ENCODE data around the gene RYR3. TPM values are rescaled to one million over a fixed set of nuclear protein-coding genes. Genes with fewer than 3 reads are reported as not detected.

Gene RYR3
- total RNA-seq, 2 experiments from 2014 or later: not detected

DNA sequence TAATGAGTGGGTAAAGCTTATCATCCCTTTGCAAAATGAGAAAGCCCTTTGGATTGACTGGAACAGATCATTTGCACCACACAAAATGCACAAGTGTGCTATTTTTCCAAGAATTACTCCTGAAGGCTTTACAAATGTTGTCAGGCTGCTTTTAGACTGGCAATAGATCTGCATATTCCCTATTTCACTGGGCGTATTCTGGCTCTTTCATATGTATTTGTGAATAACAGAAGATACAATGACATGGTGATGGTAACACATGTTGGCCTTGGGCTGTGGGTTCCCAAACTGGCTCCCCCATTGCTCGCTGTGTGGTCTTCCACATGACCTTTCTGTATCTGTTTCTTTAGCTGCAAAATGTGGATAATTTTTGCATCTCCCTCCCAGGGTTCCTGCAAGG is 354.2 kb downstream of the RYR3 start:
- ATAC-seq (no peak), DNase-seq (no peak)
- Mint-ChIP-seq H3K27me3 (peaks cover 6% of the 10 kb centered on the region), H3K9me3 (ENCODE audit: low read depth) (no peaks in the 10 kb centered on the region), H3K27ac (no peak overlapping the region), H3K4me1 (no peaks in the 10 kb centered on the region), H3K4me3 (no peak overlapping the region), H3K36me3 (ENCODE audit: low read depth) (no peaks in the 10 kb centered on the region)
- ChIA-PET CTCF (interaction anchor here (1.3 kb wide), 1 partner anchor 373 kb away, joined by 3 read pairs; no protein-coding TSS in a partner anchor), POLR2A (no interaction called here)
- intact Hi-C loops (cut with DNase I, micrococcal nuclease): no loop called here

DNA sequence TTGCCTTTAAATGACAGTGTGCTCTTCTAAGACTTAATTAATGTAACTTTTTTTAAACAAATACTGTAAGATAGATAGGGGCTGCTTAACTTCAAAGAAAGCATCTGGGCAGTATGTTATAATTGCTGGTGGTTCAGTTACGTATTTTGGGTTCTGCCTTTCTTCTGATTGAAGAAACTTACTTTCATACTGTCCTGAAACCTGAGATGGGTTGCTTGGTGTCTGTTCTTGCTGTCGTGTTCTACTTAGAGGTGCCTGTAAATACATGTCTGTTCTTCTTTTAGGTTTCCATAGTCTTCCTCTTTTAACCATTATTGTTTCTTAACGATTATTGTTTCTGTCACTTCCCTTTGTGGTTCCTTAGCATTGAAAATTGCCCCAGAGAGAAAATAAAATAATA is 359.8 kb downstream of the RYR3 start:
- H3K4me3 Mint-ChIP-seq: no peak overlapping the region
- no peak overlapping the region for H3K27ac Mint-ChIP-seq
- intact Hi-C loops (cut with DNase I, micrococcal nuclease): no loop called here
- DNase-seq (no peak), ATAC-seq (no peak)
- peaks cover 18% of the 10 kb centered on the region for H3K27me3 Mint-ChIP-seq
- H3K36me3 Mint-ChIP-seq (ENCODE audit: low read depth): no peaks in the 10 kb centered on the region
- CTCF ChIA-PET: interaction anchor here (0.7 to 1.1 kb wide), 2 partner anchors 70 to 172 kb away, joined by 3 to 4 read pairs; no protein-coding TSS in a partner anchor
- H3K4me1 Mint-ChIP-seq: no peaks in the 10 kb centered on the region
- POLR2A ChIA-PET: no interaction called here
- H3K9me3 Mint-ChIP-seq (ENCODE audit: low read depth): no peaks in the 10 kb centered on the region

DNA sequence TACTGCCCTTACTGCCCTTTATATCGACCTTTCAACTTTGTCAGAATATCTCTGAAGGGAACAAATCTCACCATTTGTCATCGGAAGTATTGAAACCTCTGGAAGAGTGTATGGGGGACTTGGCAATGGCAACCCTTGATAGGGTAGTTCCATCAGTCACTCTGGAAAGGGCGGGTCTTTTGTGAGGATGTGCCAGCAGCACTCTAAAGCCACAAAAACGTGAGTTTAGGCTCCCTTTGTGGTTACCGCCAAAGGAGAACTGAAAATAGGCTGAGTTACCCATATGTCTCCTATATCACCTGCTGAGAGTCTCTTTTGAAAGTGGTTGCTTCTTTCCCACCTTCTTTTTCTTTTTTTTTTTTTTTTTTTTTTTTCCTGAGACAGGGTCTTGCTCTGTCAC is 360.7 kb downstream of the RYR3 start:
- CTCF ChIA-PET: no interaction called here
- Mint-ChIP-seq H3K4me1 (no peaks in the 10 kb centered on the region), H3K9me3 (ENCODE audit: low read depth) (no peaks in the 10 kb centered on the region), H3K27ac (no peak overlapping the region), H3K4me3 (no peak overlapping the region), H3K27me3 (peaks cover 16% of the 10 kb centered on the region), H3K36me3 (ENCODE audit: low read depth) (no peaks in the 10 kb centered on the region)
- ATAC-seq (no peak), DNase-seq (no peak)
- intact Hi-C loops (cut with DNase I, micrococcal nuclease): no loop called here
- POLR2A ChIA-PET: no interaction called here

DNA sequence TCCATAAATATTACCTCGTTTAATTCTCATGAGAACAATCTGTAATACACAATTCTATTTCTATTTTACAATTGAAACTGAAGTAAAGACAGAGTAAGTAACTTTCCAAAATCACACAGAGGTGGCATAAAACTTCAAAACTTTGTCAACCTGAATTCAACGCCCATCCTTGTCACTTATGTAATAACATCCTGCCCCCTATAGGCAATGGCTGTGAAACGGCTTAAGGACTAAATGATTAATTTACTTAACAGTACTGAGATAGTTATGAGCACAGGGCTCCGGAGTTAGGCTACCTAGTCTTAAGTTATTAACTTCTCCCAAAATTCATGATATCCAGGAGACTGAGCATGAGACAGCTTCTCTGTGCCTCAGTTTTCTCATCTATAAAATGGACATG is 364.5 kb downstream of the RYR3 start:
- ChIA-PET CTCF (interaction anchor here (0.6 to 1.3 kb wide), 2 partner anchors 12 to 32 kb away, joined by 3 to 6 read pairs; no protein-coding TSS in a partner anchor), POLR2A (no interaction called here)
- H3K36me3 Mint-ChIP-seq (ENCODE audit: low read depth): no peaks in the 10 kb centered on the region
- H3K27me3 Mint-ChIP-seq: peaks cover 19% of the 10 kb centered on the region
- H3K27ac Mint-ChIP-seq: no peak overlapping the region
- no peak for ATAC-seq
- DNase-seq: peak; percentile 18
- no peaks in the 10 kb centered on the region for H3K4me1 Mint-ChIP-seq
- H3K4me3 Mint-ChIP-seq: no peak overlapping the region
- no peaks in the 10 kb centered on the region for H3K9me3 Mint-ChIP-seq (ENCODE audit: low read depth)
- intact Hi-C loops (cut with DNase I, micrococcal nuclease): loop anchor here in 1 of 2 experiments (2.0 kb wide), 1 partner anchor 382 kb away; no protein-coding TSS in a partner anchor

DNA sequence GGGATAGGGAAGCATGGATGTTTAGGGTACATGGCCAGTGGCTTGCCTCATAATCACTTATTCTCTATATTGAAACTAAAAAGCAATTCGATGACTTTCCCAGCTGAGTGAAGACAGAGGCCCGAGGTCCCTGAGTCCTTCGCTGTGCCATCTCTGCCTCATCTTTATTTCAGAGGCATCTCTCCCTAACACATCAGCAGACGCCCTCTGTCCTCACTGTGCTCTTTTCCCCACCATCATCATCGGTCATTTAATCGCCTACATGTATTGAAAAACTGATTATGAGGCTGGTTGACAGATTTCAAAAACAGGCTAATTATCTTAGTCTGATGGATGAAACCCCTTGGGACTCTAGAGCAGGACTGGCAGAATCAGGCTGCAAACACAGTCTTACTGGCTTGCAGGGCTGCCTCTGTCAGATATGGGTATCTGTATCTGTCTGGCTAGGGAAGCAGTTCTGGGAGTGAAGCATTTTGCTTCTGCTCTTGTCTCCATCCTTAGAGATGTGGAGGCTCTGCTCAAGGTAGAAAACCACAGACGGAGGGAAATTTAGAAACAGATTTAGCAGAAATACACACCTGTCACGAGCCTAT is 366.6 kb downstream of the RYR3 start:
- peaks cover 18% of the 10 kb centered on the region for H3K27me3 Mint-ChIP-seq
- no peaks in the 10 kb centered on the region for H3K36me3 Mint-ChIP-seq (ENCODE audit: low read depth)
- intact Hi-C loops (cut with DNase I, micrococcal nuclease): no loop called here
- POLR2A ChIA-PET: no interaction called here
- CTCF ChIA-PET: no interaction called here
- ATAC-seq: no peak
- DNase-seq: no peak
- no peak overlapping the region for H3K4me3 Mint-ChIP-seq
- no peaks in the 10 kb centered on the region for H3K4me1 Mint-ChIP-seq
- H3K9me3 Mint-ChIP-seq (ENCODE audit: low read depth): no peaks in the 10 kb centered on the region
- no peak overlapping the region for H3K27ac Mint-ChIP-seq

DNA sequence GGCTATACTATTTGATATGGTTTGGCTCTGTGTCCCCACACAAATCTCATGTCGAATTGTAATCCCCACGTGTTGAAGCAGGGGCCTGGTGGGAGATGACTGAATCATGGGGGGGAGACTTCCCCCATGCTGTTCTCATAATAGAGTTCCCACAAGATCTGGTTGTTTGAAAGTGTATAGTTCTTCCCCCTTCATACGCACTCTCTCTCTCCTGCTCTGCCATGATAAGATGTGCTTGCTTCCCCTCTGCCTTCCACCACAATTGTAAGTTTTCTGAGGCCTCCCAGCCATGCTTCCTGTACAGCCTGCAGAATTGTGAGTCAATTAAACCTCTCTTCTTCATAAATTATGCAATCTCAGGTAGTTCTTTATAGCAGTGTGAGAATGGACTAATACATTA is 367.4 kb downstream of the RYR3 start:
- H3K27ac Mint-ChIP-seq: no peak overlapping the region
- POLR2A ChIA-PET: no interaction called here

DNA sequence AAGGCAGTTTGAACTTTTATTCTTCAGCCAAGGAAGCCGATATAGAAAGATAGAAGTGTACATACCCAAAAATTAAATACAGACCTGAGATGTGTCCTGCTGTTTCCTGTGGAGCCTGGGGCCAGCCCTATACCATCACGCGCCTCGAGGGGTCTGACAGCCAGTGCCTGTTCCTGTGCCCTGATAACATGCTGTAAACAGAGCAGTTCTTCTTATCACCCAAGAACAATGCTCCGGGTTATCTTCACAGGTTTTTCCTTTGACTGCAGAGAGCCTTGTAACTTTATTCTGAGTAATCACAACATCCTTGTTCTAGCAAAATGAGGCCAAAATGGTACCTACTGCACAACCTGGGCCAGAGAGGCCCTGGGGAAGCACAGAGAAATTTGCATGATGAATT is 367.8 kb downstream of the RYR3 start:
- DNase-seq: no peak
- Mint-ChIP-seq H3K4me1 (no peaks in the 10 kb centered on the region), H3K27ac (no peak overlapping the region), H3K4me3 (no peak overlapping the region), H3K9me3 (ENCODE audit: low read depth) (no peaks in the 10 kb centered on the region), H3K36me3 (ENCODE audit: low read depth) (no peaks in the 10 kb centered on the region), H3K27me3 (peaks cover 16% of the 10 kb centered on the region)
- ATAC-seq: no peak
- ChIA-PET CTCF (no interaction called here), POLR2A (no interaction called here)
- intact Hi-C loops (cut with DNase I, micrococcal nuclease): no loop called here

More for the DNA sequence above, 367.4 kb downstream of the RYR3 start:
- intact Hi-C loops (cut with DNase I, micrococcal nuclease): no loop called here
- H3K4me1 Mint-ChIP-seq: no peaks in the 10 kb centered on the region
- DNase-seq (no peak), ATAC-seq (no peak)
- CTCF ChIA-PET: no interaction called here
- H3K36me3 Mint-ChIP-seq (ENCODE audit: low read depth): no peaks in the 10 kb centered on the region
- peaks cover 19% of the 10 kb centered on the region for H3K27me3 Mint-ChIP-seq
- no peak overlapping the region for H3K4me3 Mint-ChIP-seq
- H3K9me3 Mint-ChIP-seq (ENCODE audit: low read depth): no peaks in the 10 kb centered on the region

DNA sequence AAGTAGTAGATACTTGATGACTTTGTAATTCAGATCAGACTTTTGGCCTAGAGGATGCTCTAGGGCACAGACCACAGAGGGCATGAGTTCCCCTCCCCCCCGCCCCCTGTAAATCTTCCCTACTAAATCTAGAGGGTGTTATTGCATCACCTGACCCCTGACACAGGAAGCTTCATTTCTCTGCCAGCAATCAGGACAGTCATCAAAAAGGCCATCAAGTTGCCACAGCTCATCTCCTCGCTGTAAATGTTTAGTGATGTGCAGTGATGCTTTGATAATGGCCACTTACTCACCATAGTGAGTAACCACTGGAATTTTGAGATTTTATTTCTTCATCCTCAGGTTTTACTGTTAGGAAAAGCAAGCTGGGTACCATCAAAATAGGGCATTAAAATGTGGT is 368.3 kb downstream of the RYR3 start:
- Mint-ChIP-seq H3K4me3 (no peak overlapping the region), H3K27ac (no peak overlapping the region), H3K4me1 (no peaks in the 10 kb centered on the region), H3K9me3 (ENCODE audit: low read depth) (no peaks in the 10 kb centered on the region), H3K27me3 (peaks cover 12% of the 10 kb centered on the region), H3K36me3 (ENCODE audit: low read depth) (no peaks in the 10 kb centered on the region)
- ChIA-PET POLR2A (no interaction called here), CTCF (interaction anchor here (0.9 kb wide), 1 partner anchor 10 kb away, joined by 3 read pairs; no protein-coding TSS in a partner anchor)
- intact Hi-C loops (cut with DNase I, micrococcal nuclease): no loop called here
- DNase-seq (no peak), ATAC-seq (no peak)

DNA sequence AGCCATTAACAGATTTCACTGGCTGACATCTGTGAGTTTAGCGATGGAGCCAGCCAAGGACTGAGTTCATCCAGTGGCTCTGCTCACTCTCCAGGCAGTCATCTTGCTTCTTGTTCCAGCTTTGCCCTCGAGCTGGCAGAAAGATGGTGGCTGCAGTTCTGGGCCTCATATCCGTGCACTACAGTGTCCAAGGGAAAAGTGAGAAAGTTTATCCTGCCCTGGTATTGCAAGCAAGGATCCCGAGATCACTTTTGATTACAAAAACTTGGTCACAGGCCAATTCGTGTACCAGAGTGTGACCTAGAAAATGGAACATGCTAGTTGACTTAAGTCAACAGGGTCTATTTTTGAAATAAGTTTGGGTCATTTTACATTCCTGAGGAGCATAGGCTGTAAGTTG is 369.6 kb downstream of the RYR3 start:
- ChIA-PET CTCF (interaction anchor here (1.0 kb wide), 1 partner anchor 387 kb away, joined by 3 read pairs; no protein-coding TSS in a partner anchor), POLR2A (no interaction called here)
- DNase-seq (no peak), ATAC-seq (no peak)
- Mint-ChIP-seq H3K4me1 (no peaks in the 10 kb centered on the region), H3K27me3 (peaks cover 14% of the 10 kb centered on the region), H3K27ac (no peak overlapping the region), H3K36me3 (ENCODE audit: low read depth) (no peaks in the 10 kb centered on the region), H3K9me3 (ENCODE audit: low read depth) (no peaks in the 10 kb centered on the region), H3K4me3 (no peak overlapping the region)
- intact Hi-C loops (cut with DNase I, micrococcal nuclease): no loop called here

DNA sequence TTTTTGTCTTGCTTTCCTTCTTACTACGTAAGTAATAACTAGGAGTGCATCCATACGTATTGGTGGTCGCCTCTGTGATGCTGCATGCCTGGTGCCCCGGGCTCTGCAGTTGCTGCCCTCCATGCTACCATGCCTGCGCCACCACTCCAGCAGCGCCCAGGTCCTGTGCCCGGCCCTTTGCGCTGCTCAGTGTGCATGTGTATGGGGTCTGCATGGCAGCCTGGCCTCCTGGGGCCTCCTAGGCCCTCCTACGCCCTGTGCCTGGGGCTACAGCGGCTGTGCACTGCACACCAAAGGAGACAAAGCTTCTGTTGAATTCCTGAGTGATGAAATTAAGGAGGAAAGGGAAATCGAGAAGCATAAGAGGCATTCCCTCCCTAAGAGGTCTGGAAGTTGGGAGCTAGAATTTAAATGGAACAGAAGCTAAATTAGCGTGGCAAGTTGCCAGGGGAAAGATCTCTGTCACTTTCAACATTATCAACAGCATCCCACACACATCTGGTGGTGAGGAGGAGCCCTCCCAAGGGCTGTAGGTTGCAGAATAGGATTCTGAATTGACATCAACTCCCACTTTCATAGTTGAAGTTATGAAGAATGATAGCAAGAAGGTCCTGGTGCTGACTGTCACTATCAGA is 382.5 kb downstream of the RYR3 start:
- Mint-ChIP-seq H3K27ac (no peak overlapping the region), H3K4me1 (no peaks in the 10 kb centered on the region), H3K36me3 (ENCODE audit: low read depth) (no peaks in the 10 kb centered on the region), H3K4me3 (no peak overlapping the region), H3K9me3 (ENCODE audit: low read depth) (no peaks in the 10 kb centered on the region), H3K27me3 (peaks cover 5% of the 10 kb centered on the region)
- ATAC-seq (no peak), DNase-seq (no peak)
- intact Hi-C loops (cut with DNase I, micrococcal nuclease): no loop called here
- CTCF ChIA-PET: interaction anchor here (1.1 kb wide), 1 partner anchor 194 kb away, joined by 3 read pairs; no protein-coding TSS in a partner anchor
- POLR2A ChIA-PET: no interaction called here

DNA sequence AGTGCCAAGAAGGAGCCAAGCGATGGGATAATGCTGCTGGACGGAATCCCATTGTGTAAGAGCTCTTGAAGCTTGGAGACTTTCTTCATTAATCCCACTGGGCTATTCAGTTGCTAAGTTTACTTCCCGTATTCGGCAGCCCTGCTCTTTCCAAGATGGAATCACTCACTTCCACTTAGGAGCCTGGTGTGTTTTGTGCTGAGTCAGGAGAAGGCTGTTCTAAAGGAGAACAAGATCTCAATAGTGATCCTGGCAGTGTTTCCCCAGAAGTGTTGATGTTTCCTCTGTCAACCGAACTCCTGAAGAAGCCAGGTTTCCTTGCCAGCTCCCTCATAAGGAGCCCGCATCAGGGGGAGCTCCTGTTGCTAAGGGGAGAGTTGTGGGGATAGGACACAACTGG is 387.4 kb downstream of the RYR3 start:
- Mint-ChIP-seq H3K27ac (no peak overlapping the region), H3K36me3 (ENCODE audit: low read depth) (no peaks in the 10 kb centered on the region), H3K4me3 (no peak overlapping the region), H3K27me3 (peaks cover 6% of the 10 kb centered on the region), H3K9me3 (ENCODE audit: low read depth) (no peaks in the 10 kb centered on the region), H3K4me1 (no peaks in the 10 kb centered on the region)
- ChIA-PET POLR2A (no interaction called here), CTCF (interaction anchor here (1.1 kb wide), 1 partner anchor 406 kb away, joined by 3 read pairs; no protein-coding TSS in a partner anchor)
- DNase-seq: no peak
- ATAC-seq: no peak
- intact Hi-C loops (cut with DNase I, micrococcal nuclease): no loop called here

DNA sequence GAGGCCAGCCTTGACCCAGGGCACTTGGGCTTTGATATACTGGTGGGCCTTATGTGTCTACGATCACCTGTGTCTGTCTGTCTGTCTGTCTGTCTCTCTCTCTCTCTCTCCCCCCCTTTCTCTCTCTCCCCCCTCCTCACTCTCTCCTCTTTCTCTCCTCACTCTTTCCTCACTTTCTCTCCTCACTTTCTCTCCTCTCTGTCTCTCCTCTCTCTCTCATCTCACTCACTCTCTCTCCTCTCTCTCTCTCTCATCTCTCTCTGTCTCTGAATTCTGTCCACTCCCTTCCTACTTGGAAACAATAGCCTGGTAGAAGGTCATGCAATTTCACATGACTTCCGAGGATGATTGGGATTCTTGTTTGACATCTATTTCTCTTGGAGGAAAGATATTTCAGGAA is 388.4 kb downstream of the RYR3 start:
- Mint-ChIP-seq H3K27me3 (peaks cover 6% of the 10 kb centered on the region), H3K27ac (no peak overlapping the region), H3K4me1 (no peaks in the 10 kb centered on the region), H3K36me3 (ENCODE audit: low read depth) (no peaks in the 10 kb centered on the region), H3K9me3 (ENCODE audit: low read depth) (no peaks in the 10 kb centered on the region), H3K4me3 (no peak overlapping the region)
- POLR2A ChIA-PET: no interaction called here
- CTCF ChIA-PET: no interaction called here
- DNase-seq (no peak), ATAC-seq (no peak)
- intact Hi-C loops (cut with DNase I, micrococcal nuclease): no loop called here

Data from activated CD4-positive, alpha-beta T cell treated with anti-CD3 and anti-CD28 coated beads for 36 hours (primary cell).